HepG2 (cell line): Measurements from ENCODE around the gene LIME1. TPM values are rescaled to one million over a fixed set of nuclear protein-coding genes. Genes with fewer than 3 reads are reported as not detected.
A peak's percentile ranks its signal among the peaks of the same experiment; 100 is the strongest.

Source experiments
- ATAC-seq: fragments of 200-7000 bp; cut with Tn5 transposase; 3 replicates; pipeline ENCODE4 v1.9.1; 2020; ENCODE audit warnings: mild to moderate bottlenecking, moderate library complexity
- BruUV-seq: library from RNA; stranded (reverse); fragments of 400-500 nt; replicated peaks from 2 replicates; lab custom pipeline; 2021; lab: Mats Ljungman, UMichigan
- CTCF ChIA-PET: fragments of 300-600 bp; formaldehyde crosslinking; extraction: SDS; loops from one replicate; lab custom pipeline; 2021; ENCODE audit warnings: low total read pairs, inconsistent platforms, low intra/inter-chr PET ratio; lab: Yijun Ruan, JAX
- POLR2A ChIA-PET: fragments of 350-600 bp; sonication (Branson Sonifier 250); formaldehyde crosslinking; loops from one replicate; lab custom pipeline; 2020; ENCODE audit warnings: antibody characterized with exemption, inconsistent platforms; lab: Yijun Ruan, JAX
- DNase-seq: peaks from one replicate; pipeline ENCODE4 v3.0.0-alpha.2; 2015; ENCODE audit warnings: low spot score
- FAIRE-seq: peaks from 3 replicates; lab custom pipeline; 2011; peaks lifted over from hg19 to GRCh38; lab: Jason Lieb, UNC
- H2AFZ ChIP-seq: one replicate; pipeline ENCODE4 v1.6.1; 2011; ENCODE audit warnings: low read length, inconsistent platforms
- H3K27ac ChIP-seq: fragments of 300-600 bp; 3 replicates; pipeline ENCODE4 v1.8.0; 2011; ENCODE audit warnings: mixed run types, mild to moderate bottlenecking, mixed read lengths, low read length, inconsistent platforms; ENCODE audit not compliant: insufficient read depth; ENCODE audit errors: extremely low read length
- H3K27me3 ChIP-seq, 2 experiments: fragments of 200-600 bp in 1 of 2; 2 replicates in 1 of 2; 3 replicates in 1 of 2; pipeline versions ENCODE4 v1.6.0 to v1.8.0; 2011; ENCODE audit warnings: low read length in 2 of 2, mild to moderate bottlenecking in 2 of 2, moderate library complexity in 2 of 2, inconsistent platforms in 1 of 2; ENCODE audit not compliant: insufficient read depth in 2 of 2, control insufficient read depth in 1 of 2
- H3K36me3 ChIP-seq, 2 experiments: fragments of 200-600 bp in 1 of 2; replicated peaks in 1 of 2; 2 replicates in 1 of 2; 3 replicates in 1 of 2; pipeline versions ENCODE4 v1.5.1 to v1.8.0; 2011; ENCODE audit warnings: low read length in 2 of 2, inconsistent platforms in 1 of 2; ENCODE audit not compliant: insufficient read depth in 2 of 2, control insufficient read depth in 1 of 2
- H3K4me1 ChIP-seq: 2 replicates; pipeline ENCODE4 v1.5.1; 2012; ENCODE audit warnings: low read length, inconsistent platforms; ENCODE audit not compliant: insufficient read depth
- H3K4me2 ChIP-seq: 2 replicates; pipeline ENCODE4 v1.6.0; 2011; ENCODE audit warnings: low read depth, low read length, inconsistent platforms
- H3K4me3 ChIP-seq, 3 experiments: fragments of 200-600 bp in 1 of 3; sonication (generic), shearing (Covaris generic) in 1 of 3; replicated peaks in 1 of 3; 2 replicates each; pipeline ENCODE4 v1.5.1; 2011 to 2016; ENCODE audit warnings: low read length in 3 of 3, inconsistent platforms in 2 of 3, low read depth in 2 of 3, mild to moderate bottlenecking in 2 of 3, control low read depth in 1 of 3, mixed read lengths in 1 of 3; ENCODE audit not compliant: insufficient read depth in 1 of 3
- H3K79me2 ChIP-seq: one replicate; pipeline ENCODE4 v1.6.1; 2011; ENCODE audit warnings: low read length, inconsistent platforms; ENCODE audit not compliant: insufficient read depth
- H3K9ac ChIP-seq: 2 replicates; pipeline ENCODE4 v1.6.0; 2011; ENCODE audit warnings: mild to moderate bottlenecking, low read depth, low read length, inconsistent platforms; ENCODE audit not compliant: insufficient read depth
- H3K9me3 ChIP-seq: 2 replicates; pipeline ENCODE4 v1.5.1; 2012; ENCODE audit warnings: mild to moderate bottlenecking, low read length
- H4K20me1 ChIP-seq: 2 replicates; pipeline ENCODE4 v1.6.0; 2011; ENCODE audit warnings: inconsistent platforms, mild to moderate bottlenecking, low read length, moderate library complexity; ENCODE audit not compliant: insufficient read depth
- CREM ChIP-seq, 2 experiments: sonication (generic) in 1 of 2; formaldehyde crosslinking in 1 of 2; IDR thresholded peaks; 2 replicates each; pipeline versions ENCODE4 v1.4.0 to v1.6.1; 2016 to 2020; ENCODE audit warnings: antibody characterized with exemption in 1 of 2, mild to moderate bottlenecking in 1 of 2, missing genetic modification reagents in 1 of 2
- GLMP ChIP-seq: sonication (generic); formaldehyde crosslinking; IDR thresholded peaks from 2 replicates; pipeline ENCODE4 v1.9.0; 2021; ENCODE audit warnings: missing genetic modification reagents, mild to moderate bottlenecking, borderline replicate concordance
- GTF2F1 ChIP-seq: fragments of 150-350 bp; IDR thresholded peaks from 2 replicates; pipeline ENCODE4 v1.6.1; 2014; ENCODE audit warnings: low read length
- KLF12 ChIP-seq: sonication (generic); formaldehyde crosslinking; IDR thresholded peaks from 2 replicates; pipeline ENCODE4 v1.4.0; 2020; ENCODE audit warnings: missing genetic modification reagents, borderline replicate concordance
- MIXL1 ChIP-seq: IDR thresholded peaks from 2 replicates; pipeline ENCODE4 v1.6.1; 2016
- POGZ ChIP-seq: sonication (generic); formaldehyde crosslinking; IDR thresholded peaks from 2 replicates; pipeline ENCODE4 v1.4.0; 2020; ENCODE audit warnings: mild to moderate bottlenecking, missing genetic modification reagents
- PRDM4 ChIP-seq: sonication (generic); formaldehyde crosslinking; IDR thresholded peaks from 2 replicates; pipeline ENCODE4 v1.9.0; 2021; ENCODE audit warnings: missing genetic modification reagents, borderline replicate concordance
- SAFB2 ChIP-seq: sonication (generic); formaldehyde crosslinking; IDR thresholded peaks from 2 replicates; pipeline ENCODE4 v1.5.1; 2020; ENCODE audit warnings: missing genetic modification reagents, low read depth, mild to moderate bottlenecking, borderline replicate concordance
- SRSF1 ChIP-seq: fragments of 200-400 bp; formaldehyde crosslinking; optimal IDR thresholded peaks from 2 replicates; pipeline ENCODE3; 2017; ENCODE audit warnings: mild to moderate bottlenecking, low read depth, low read length, moderate library complexity
- ZNF205 ChIP-seq: IDR thresholded peaks from 2 replicates; pipeline ENCODE4 v1.6.1; 2018; ENCODE audit warnings: missing biosample characterization, missing genetic modification reagents
- ZNF282 ChIP-seq: fragments of 450-650 bp; IDR thresholded peaks from 2 replicates; pipeline ENCODE4 v1.6.1; 2018; ENCODE audit not compliant: partially characterized antibody
- ZNF430 ChIP-seq: sonication (generic); formaldehyde crosslinking; IDR thresholded peaks from 2 replicates; pipeline ENCODE4 v1.9.0; 2021; ENCODE audit warnings: mild to moderate bottlenecking, missing genetic modification reagents
- ZNF556 ChIP-seq: sonication (generic); formaldehyde crosslinking; IDR thresholded peaks from 2 replicates; pipeline ENCODE4 v1.4.0; 2020; ENCODE audit warnings: mild to moderate bottlenecking, missing genetic modification reagents, borderline replicate concordance
- ZNF720 ChIP-seq: sonication (generic); formaldehyde crosslinking; IDR thresholded peaks from 2 replicates; pipeline ENCODE4 v1.4.0; 2020; ENCODE audit warnings: missing genetic modification reagents
- ZSCAN31 ChIP-seq: sonication (generic); formaldehyde crosslinking; IDR thresholded peaks from 2 replicates; pipeline ENCODE4 v1.5.0; 2020; ENCODE audit warnings: low read depth, mild to moderate bottlenecking, missing genetic modification reagents
- WGBS: methylation state at CpG from one replicate; pipeline ENCODE4 v1.1.6; 2017; ENCODE audit warnings: low lambda C conversion rate; 5-methylcytosine and 5-hydroxymethylcytosine counted together
- in situ Hi-C: cut with HindIII; loops from 2 replicates; pipeline ENCODE4 v1.10.0; 2017; ENCODE audit warnings: low pct_unique_long_range_greater_than_20kb; ENCODE audit not compliant: extremely low pct_ligation_motif_present
- intact Hi-C: fragments of 100-400 bp; cut with micrococcal nuclease; formaldehyde crosslinking; loops from one replicate; pipeline ENCODE4 v1.10.0; 2022; ENCODE audit not compliant: unreplicated experiment
- polyA plus RNA-seq, 8 experiments: library from polyadenylated mRNA; depleted of rRNA in 3 of 8; stranded (reverse) in 7 of 8; unstranded in 1 of 8; fragments of >200 nt; fragmentation: Illumina TruSeq in 4 of 8; extraction: Trizol in 4 of 8; gene quantifications; 2 replicates each; pipeline versions ENCODE4 v1.2.1 to v1.2.3, GENCODE V29; 2011 to 2016; ENCODE audit warnings: low read depth in 4 of 8, missing spikeins in 1 of 8, mixed read lengths in 1 of 8; ENCODE audit not compliant: insufficient read depth in 1 of 8
- total RNA-seq, 5 experiments: library from RNA; depleted of rRNA; stranded (reverse); fragments of >200 nt; fragmentation: Illumina TruSeq; extraction: Trizol; gene quantifications; 2 replicates each; pipeline ENCODE4 v1.2.3, GENCODE V29; 2016; ENCODE audit warnings: low read depth in 1 of 5

The LIME1 gene
- total and polyA plus RNA-seq, 2 of the 13 experiments (the other 11 are each of a cell fraction or from before 2014, with no cell fraction given), result 13.0 to 61.5 TPM

GRCh38 chr20:63787302-63787701 lies 50.8 kb downstream of the LIME1 start:
- no TSS peak for BruUV-seq
- Histone ChIP-seq H4K20me1 (no peaks in the 10 kb centered on the region), H3K4me3 (no peak overlapping the region), H3K4me2 (no peak overlapping the region), H3K4me1 (peaks cover 52% of the 10 kb centered on the region), H3K9me3 (no peaks in the 10 kb centered on the region), H3K27ac (no peak overlapping the region), H3K79me2 (no peaks in the 10 kb centered on the region), H2AFZ (no peak overlapping the region), H3K27me3 (no peaks in the 10 kb centered on the region), H3K36me3 (no peaks in the 10 kb centered on the region), H3K9ac (no peak overlapping the region)
- in situ Hi-C loops (loop anchor here (5.0 to 10.0 kb wide), 2 partner anchors 70 to 83 kb away; partner anchors contain the start of genes ARFRP1 and ZGPAT), intact Hi-C loops (loop anchor here (2.0 kb wide), 1 partner anchor 77 kb away; the partner anchor contains the start of gene TPD52L2)
- ATAC-seq (no peak), FAIRE-seq (no peak), DNase-seq (no peak)
- WGBS, result 97% methylated on average over 11 of the region's 11 CpGs
- CTCF ChIA-PET, result interaction anchor here (1.5 to 2.0 kb wide), 2 partner anchors 9 to 187 kb away, joined by 6 to 9 read pairs; no protein-coding TSS in a partner anchor
- POLR2A ChIA-PET, result interaction anchor here (1.3 to 1.5 kb wide), 2 partner anchors 77 to 186 kb away, joined by 3 to 5 read pairs; no protein-coding TSS in a partner anchor
- TF ChIP-seq ZSCAN31 (no peak), MIXL1 (CRISPR knock-in tag) (no peak), CREM (IDR thresholded peaks at IDR 0.05) (no peak), CREM (CRISPR knock-in tag; IDR thresholded peaks at IDR 0.05) (no peak), ZNF430 (CRISPR knock-in tag) (no peak), ZNF556 (CRISPR knock-in tag) (no peak), GTF2F1 (no peak), ZNF282 (no peak), SAFB2 (CRISPR knock-in tag) (0 out of 2 replicates have a peak, but pooled peaks have one; percentile 13)

- in situ Hi-C loops, result loop anchor here (5.0 to 10.0 kb wide), 2 partner anchors 70 to 83 kb away; partner anchors contain the start of genes ARFRP1 and ZGPAT
- no peak for ATAC-seq
- no peaks in the 10 kb centered on the region for H3K36me3 ChIP-seq
- H3K27me3 ChIP-seq, result no peaks in the 10 kb centered on the region
- BruUV-seq, result no TSS peak
- peak overlapping the region; percentile 69 for H3K27ac ChIP-seq
- no peaks in the 10 kb centered on the region for H4K20me1 ChIP-seq
- H2AFZ ChIP-seq, result no peak overlapping the region
- FAIRE-seq, result no peak
- H3K79me2 ChIP-seq, result no peaks in the 10 kb centered on the region
- intact Hi-C loops, result loop anchor here (2.0 kb wide), 1 partner anchor 77 kb away; the partner anchor contains the start of gene TPD52L2
- peaks cover 53% of the 10 kb centered on the region for H3K4me1 ChIP-seq
- ChIA-PET POLR2A (no interaction called here), CTCF (no interaction called here)
- no peak overlapping the region for H3K4me3 ChIP-seq
- 95% methylated on average over 16 of the region's 16 CpGs for WGBS
- H3K4me2 ChIP-seq, result no peak overlapping the region
- no peaks in the 10 kb centered on the region for H3K9me3 ChIP-seq
- no peak for DNase-seq
- H3K9ac ChIP-seq, result no peak overlapping the region
- TF ChIP-seq GLMP (CRISPR knock-in tag), result no peak
- no peak for TF ChIP-seq SRSF1
- no peak for TF ChIP-seq PRDM4 (CRISPR knock-in tag)
- TF ChIP-seq POGZ (CRISPR knock-in tag), result no peak
- no peak for TF ChIP-seq ZNF205 (CRISPR knock-in tag)
- TF ChIP-seq KLF12, result no peak
- no peak for TF ChIP-seq ZNF720 (CRISPR knock-in tag)
Measured at GRCh38 chr20:63787749-63788148, 51.3 kb downstream of the LIME1 start.
